DMS114 treated with DMSO at 0.1 percent for 48 hours (cell line): Measurements from ENCODE around the gene TMEM254.
"Not testable (repeated sequence)": the region's sequence is repeated elsewhere in the genome, so short reads cannot be mapped to it uniquely, and the experiment has no call there.

Source experiments
- DNase-seq: peaks from one replicate; lab custom pipeline; 2025; ENCODE audit not compliant: unreplicated experiment; lab: John Stamatoyannopoulos, UW

Gene TMEM254, protein sequence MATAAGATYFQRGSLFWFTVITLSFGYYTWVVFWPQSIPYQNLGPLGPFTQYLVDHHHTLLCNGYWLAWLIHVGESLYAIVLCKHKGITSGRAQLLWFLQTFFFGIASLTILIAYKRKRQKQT

DNA sequence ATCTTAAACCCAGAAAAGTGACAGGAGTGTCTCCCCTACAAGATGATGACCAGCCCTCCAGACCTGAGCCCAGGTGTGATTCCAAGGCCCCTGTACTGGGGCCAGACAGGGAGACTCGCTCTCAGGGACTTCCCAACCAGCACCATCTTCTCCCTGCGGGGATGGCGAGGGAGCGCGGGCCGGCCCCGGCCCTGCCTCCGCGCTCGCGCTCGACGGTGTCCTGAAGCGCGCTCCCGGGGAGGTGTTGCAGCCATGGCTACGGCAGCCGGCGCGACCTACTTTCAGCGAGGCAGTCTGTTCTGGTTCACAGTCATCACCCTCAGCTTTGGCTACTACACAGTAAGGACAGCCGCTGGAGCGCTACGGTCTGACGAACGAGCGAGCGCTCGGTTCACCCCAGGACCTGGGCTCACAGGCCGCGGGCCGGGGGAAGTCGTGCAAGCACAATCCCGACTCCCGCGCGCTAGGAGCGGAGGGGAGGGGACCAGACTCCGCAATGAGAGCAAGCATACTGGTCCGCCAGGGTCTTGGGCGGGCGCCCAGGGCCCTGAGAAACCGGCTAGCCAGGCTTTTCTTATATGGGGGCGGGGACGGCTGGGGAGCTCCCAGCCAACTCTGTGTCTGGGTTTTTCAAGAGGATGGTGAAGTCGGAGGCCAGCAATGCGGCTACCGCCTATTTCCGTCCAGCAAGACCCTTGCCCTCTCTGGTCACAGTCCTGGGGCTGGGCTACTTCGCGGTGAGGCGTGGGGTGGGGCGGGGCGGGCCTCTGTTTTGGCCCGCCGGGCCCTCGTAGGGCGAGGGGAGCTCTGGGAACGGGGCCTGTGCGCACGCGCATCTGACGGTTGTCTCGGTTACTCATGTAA lies at the start of gene TMEM254:
TMEM254 (plus strand) TSS at position 218 of the 864 bp plus-strand sequence; CDS start at position 253, 35 bp downstream.
- peak; percentile 88 for DNase-seq

DNA sequence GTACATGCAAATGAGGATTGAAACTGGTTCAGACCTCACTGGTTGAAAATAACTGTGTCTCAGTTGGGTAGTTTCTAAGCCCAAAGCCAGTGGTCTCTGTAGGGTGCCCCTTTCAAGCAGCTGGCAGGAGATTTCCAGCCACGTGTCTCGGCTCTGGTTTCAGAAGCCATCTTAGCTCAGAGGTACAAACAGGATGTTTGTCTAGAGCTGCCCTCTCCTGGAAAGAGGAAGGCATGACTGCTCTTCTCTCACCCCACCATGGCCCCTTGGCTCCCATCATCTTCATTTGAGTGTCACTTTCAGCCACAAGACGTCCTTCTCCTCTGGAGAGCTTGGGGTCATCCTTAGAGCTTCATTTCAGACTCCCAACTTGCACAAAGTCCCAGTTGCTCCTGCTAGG lies 49.3 kb upstream of the TMEM254 start:
- not testable (repeated sequence) for DNase-seq

DNA sequence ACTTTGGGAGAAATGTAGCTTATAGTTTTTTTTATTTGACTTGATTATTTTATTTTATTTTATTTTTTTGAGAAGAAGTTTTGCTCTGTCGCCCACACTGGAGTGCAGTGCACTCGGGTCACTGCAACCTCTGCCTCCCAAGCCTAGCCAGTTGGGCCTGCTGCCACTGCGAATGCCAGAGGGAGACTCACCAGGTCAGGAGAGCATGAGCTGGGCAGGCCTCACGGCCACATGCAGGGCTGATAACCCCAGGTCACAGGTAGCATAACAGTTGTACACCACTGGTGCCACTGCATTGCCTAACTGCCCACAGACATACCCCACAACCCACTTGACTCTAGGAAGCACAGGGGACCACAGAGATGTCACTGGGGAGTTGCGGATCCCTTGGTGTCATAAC lies 48.6 kb upstream of the TMEM254 start:
- DNase-seq = not testable (repeated sequence)

DNA sequence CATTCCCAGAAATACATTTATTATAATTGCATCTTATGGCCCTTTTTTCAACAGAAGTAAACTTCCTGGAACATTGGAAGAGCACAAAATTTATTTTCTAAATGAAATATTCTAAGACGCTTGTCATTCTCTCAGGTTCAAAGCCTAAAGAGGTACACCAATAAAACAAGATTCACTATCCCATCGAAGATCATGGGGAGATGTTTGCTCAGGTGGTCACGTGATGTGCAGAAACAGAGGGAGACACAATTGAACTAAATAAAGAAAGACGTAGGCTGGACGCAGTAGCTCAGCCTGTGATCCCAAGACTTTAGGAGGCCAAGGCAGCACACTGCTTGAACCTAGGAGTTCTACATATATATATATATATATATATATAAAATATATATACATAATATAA lies 46.0 kb upstream of the TMEM254 start:
- no peak for DNase-seq

DNA sequence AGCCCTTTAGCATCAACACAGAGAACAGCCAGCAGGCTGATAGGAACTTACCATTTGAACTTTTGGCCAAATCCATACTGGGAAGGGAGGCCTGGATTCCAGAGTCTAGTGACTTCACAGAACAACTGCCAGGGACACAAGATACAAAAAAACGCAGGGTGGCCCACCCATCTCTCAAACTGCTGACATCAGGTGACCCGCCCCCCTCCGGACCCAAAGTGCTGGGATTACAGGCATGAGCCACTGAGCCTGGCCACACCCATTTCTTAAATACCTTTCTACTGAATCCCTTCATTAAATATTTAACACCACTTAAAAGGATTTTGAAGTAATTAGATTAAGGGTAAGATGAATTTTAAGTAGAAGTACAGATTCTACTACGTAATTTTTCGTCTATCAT lies 43.7 kb upstream of the TMEM254 start:
- not testable (repeated sequence) for DNase-seq

GRCh38 chr10:80035430-80035829 lies 43.0 kb upstream of the TMEM254 start:
- not testable (repeated sequence) for DNase-seq

DNA sequence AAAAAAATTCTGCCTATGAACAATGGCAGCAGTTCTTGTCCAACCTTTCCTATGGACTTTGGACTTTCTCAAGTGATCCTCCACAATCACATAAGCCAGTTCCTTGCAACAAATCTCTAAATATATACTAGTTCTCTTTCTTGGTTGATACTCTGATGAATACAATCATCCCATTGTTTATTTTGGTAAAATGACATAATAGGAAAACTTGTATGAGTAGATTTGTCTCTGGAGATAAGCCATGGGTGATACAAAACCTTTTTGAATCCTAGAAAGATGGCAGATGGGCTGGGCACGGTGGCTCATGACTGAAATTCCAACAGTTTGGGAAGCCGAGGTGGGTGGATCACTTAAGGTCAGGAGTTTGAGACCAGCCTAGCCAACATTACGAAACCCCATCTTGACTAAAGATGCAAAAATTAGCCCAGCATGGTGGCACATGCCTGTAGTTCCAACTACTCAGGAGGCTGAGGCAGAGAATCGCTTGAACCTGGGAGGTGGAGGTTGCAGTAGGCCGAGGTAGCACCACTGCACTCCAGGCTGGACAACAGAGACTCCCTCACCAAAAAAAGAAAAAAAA lies 41.5 kb upstream of the TMEM254 start:
- DNase-seq = not testable (repeated sequence)

- DNase-seq = not testable (repeated sequence)
These were observed 40.2 kb upstream of the TMEM254 start for GRCh38 chr10:80038226-80038625.

DNA sequence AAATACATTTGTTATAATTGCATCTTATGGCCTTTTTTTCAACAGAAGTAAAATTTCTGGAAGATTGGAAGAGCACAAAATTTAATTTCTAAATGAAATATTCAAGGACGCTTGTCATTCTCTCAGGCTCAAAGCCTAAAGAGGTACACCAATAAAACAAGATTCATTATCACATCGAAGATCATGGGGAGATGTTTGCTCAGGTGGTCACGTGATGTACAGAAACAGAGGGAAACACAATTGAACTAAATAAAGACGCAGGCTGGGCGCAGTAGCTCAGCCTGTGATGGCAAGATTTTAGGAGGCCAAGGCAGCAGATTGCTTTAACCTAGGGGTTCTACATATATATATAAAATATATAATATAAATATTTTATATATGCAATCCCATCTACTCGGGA lies 37.3 kb upstream of the TMEM254 start:
- no peak for DNase-seq

DNA sequence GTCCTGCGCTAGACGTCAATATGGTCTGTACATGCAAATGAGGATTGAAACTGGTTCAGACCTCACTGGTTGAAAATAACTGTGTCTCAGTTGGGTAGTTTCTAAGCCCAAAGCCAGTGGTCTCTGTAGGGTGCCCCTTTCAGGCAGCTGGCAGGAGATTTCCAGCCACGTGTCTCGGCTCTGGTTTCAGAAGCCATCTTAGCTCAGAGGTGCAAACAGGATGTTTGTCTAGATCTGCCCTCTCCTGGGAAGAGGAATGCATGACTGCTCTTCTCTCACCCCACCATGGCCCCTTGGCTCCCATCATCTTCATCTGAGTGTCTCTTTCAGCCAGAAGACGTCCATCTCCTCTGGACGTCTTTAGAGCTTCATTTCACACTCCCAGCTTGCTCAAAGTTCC lies 33.5 kb upstream of the TMEM254 start:
- DNase-seq = not testable (repeated sequence)

DNA sequence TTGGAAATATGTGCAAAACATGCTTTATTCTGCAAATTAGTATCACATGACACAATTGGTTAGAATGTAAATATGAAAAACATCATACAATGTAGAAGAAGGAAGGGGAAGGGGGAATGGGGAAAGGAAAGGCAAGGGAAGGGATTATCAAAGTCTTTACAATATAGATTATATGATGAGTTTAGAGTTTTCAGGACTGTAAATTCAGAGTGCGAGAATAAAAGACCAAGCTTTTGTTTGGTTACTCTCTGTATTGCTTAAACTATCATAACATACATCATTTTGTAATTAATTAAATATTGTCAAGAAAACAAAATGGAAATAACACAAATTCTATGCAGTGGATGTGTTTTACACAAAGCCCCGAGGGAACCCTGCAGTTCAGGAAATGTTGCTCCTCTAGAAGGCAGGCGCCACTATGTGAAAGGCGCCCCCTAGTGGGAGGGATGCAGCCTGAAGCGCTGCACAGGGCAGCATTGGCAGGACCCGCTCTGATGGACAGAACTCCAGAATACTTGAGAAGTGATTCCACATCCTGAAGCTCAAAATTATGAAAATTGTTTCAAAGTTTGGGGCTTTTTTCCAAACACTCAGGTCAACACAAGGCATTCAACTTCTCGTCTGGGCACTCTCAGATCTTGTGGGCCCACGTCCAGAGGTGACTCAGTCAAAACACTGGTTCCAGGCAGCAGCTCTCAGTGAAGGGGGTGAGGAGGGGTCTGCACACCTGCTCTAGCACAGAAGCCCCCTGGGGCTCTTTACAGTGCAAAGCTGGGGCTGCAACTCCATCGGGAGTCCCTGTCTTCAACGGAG lies 31.6 kb upstream of the TMEM254 start:
- peak; percentile 23 for DNase-seq

- DNase-seq = no peak
These were observed 27.7 kb upstream of the TMEM254 start for GRCh38 chr10:80050752-80051151.

DNA sequence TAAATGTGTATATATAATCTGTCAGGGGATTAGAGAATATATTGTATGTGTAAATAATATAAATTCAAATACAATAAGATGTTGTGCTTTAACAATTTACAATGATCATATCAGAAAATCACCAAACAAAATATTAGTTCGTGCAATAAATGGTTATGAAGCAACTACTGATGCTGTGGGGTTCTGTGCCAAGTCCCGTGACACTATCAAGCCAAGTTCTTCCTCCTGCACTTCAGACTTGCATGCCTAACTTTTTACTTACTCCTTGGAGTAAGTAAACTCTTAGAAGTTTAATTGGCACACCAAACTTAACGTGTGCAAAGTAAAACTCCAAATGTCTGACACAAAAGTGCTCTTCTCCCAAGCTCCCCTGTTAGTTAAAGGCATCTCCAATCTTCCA lies 26.5 kb upstream of the TMEM254 start:
- DNase-seq = no peak

DNA sequence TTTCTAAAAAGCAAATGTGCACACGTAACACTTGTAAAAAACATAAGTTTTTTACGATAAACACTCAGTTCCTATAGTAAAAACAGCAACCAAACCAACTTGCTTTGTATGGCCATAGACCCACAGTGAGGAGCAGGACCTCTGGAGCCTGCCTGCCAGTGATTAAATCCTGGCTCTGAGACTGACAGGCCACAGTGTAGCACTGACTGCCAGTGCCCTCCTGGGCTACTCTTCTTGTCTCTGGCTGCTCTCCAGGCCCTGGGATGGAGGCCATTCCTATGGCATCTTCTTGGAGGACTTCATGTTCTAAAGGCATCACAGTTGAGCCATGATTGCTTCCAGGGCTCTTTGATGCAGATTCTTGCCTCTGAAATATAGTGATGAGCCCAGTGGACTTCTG lies 22.7 kb upstream of the TMEM254 start:
- no peak for DNase-seq

DNA sequence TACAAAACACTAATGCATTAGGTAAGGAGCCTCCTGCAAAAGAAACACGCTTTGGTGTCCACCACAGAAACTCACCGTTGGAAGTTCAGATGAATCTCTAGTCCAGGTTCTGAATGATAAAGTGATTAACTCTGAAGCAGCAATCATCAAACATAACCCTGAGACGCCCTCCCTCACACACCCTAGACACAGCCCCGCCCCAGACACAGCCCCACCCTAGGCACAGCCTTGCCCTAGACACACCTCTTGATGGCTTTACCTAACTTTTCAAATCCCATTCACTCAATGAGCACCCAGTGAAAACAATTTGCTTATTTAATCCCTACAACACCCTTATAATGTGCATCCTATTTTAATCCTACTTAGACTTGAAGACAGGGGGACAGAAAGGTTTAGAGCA lies 21.3 kb upstream of the TMEM254 start:
- DNase-seq = no peak

- DNase-seq = no peak
These were observed 14.2 kb upstream of the TMEM254 start for GRCh38 chr10:80064120-80064886.

DNA sequence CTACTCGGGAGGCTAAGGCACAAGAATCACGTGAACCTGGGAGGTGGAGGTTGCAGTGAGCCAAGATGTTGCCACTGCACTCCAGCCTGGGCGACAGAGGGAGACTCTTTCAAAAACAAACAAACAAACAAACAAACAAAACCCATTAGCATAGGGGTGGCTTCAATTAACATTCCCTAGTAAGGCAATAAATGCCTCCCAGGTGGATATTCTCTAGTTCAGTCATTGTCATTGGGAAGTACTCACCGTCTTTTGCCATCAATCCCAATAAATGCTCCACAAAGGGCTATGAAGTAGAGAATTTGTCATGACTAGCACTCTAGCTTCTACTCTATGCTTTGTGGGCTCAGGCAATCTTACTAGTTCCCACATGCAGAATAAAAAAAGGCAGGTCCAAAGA lies 11.7 kb upstream of the TMEM254 start:
- no peak for DNase-seq

DNA sequence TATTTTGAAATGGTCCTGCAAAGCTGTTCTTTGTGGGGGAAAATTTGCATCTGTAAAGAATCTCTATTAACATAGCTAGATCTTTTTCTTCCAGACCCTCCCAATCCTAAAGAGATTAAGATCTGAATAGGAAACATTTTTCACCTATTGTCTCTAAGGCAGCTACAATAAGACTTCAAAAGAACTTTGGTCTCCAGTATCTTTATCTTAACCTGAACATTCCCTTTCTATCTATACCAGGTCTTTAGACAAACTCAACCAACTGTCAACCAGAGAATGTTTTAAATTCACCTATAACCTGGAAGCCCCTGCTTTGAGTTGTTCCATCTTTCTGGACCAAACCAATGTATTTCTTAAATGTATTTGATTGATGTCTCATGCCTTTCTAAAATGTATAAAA lies 10.6 kb upstream of the TMEM254 start:
- not testable (repeated sequence) for DNase-seq

- DNase-seq = no peak
These were observed 10.2 kb upstream of the TMEM254 start for GRCh38 chr10:80068270-80068669.

DNA sequence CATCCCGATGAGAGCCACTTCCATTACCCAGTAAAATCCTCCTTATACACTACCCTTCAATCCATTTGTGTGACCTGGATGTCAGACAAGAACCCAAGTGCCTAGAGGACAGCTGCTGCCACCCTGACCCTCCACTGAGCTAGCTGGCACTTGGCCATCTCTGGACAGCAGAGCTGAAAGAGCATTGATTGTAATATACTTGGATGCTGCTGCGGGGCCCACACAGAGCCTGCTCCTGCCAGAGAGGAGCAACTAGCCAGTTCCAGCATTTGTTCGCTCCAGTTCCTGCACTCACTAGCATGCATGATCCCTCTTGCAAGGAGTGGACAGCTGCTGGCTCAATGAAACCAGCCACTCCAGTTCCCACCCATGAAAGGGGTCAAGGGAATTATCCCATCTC lies 8.4 kb upstream of the TMEM254 start:
- DNase-seq = no peak

DNA sequence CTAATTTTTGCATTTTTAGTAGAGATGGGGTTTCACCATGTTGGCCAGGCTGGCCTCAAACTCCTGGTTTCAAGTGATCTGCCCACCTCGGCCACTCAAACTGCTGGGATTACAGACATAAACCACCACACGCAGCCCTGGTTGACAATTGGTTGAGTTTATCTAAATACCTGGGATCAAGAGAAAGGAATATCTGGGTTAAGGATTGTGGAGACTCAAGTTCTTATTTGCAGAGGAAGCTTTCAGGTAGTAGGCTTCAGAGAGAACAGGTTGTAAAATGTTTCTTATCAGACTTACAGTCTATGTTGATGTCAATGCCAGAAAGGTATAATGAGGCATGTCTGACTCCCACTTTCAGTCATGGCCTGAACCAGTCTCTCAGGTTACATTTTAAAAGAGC lies 5.9 kb upstream of the TMEM254 start:
- no peak for DNase-seq
